Tibial nerve (tissue), 4 donors: ENCODE results near the gene OR51B5. TPM values are rescaled to one million over a fixed set of nuclear protein-coding genes. Genes with fewer than 3 reads are reported as not detected.
"Not testable (repeated sequence)": the region's sequence is repeated elsewhere in the genome, so short reads cannot be mapped to it uniquely, and the experiment has no call there.

Source experiments
- DNase-seq, 2 donors: peaks; one replicate each; pipeline ENCODE4 v3.0.0-alpha.2; 2019; ENCODE audit warnings: low spot score in 2 of 2
- H3K27ac ChIP-seq, 4 donors: fragments of 200-600 bp; sonication (generic) in 3 of 4; one replicate each; pipeline ENCODE4 v1.5.1; 2017 to 2019; ENCODE audit warnings: mild to moderate bottlenecking in 1 of 4
- H3K27me3 ChIP-seq, 2 donors: fragments of 200-600 bp; sonication (generic) in 1 of 2; one replicate each; pipeline versions ENCODE4 v1.5.1 to v1.6.0; 2017 to 2019
- H3K36me3 ChIP-seq, 3 donors: fragments of 200-600 bp; sonication (generic); one replicate each; pipeline ENCODE4 v1.5.1; 2018 to 2019
- H3K4me1 ChIP-seq, 4 donors: fragments of 200-600 bp; sonication (generic) in 3 of 4; one replicate each; pipeline ENCODE4 v1.5.1; 2017 to 2019
- H3K4me3 ChIP-seq, 4 donors: fragments of 200-600 bp; sonication (generic) in 3 of 4; one replicate each; pipeline ENCODE4 v1.5.1; 2017 to 2019; ENCODE audit warnings: mild to moderate bottlenecking in 1 of 4, moderate library complexity in 1 of 4
- H3K9me3 ChIP-seq, 4 donors: fragments of 200-600 bp; sonication (generic) in 3 of 4; one replicate each; pipeline ENCODE4 v1.5.1; 2017 to 2019
- CTCF ChIP-seq, 5 experiments: fragments of 200-600 bp in 3 of 5; fragments of 450-650 bp in 2 of 5; sonication (generic) in 3 of 5; IDR thresholded peaks; one replicate each; pipeline ENCODE4 v1.5.1; 2016 to 2019; ENCODE audit warnings: antibody characterized with exemption in 5 of 5, mild to moderate bottlenecking in 3 of 5, moderate library complexity in 2 of 5
- EP300 ChIP-seq, 2 donors: sonication (generic); formaldehyde crosslinking; IDR thresholded peaks; one replicate each; pipeline ENCODE4 v1.6.1; 2017; ENCODE audit warnings: antibody characterized with exemption in 2 of 2, mild to moderate bottlenecking in 1 of 2
- POLR2A ChIP-seq, 2 donors: fragments of 450-650 bp; IDR thresholded peaks; one replicate each; pipeline ENCODE4 v1.6.1; 2017; ENCODE audit warnings: antibody characterized with exemption in 2 of 2, mild to moderate bottlenecking in 2 of 2, moderate library complexity in 2 of 2
- WGBS, 2 donors: methylation state at CpG; one replicate each; pipeline ENCODE4 v1.1.5; 2018; 5-methylcytosine and 5-hydroxymethylcytosine counted together
- total RNA-seq, 4 donors: library from RNA; depleted of rRNA; stranded (reverse); fragments of >200 nt; gene quantifications; one replicate each; pipeline ENCODE4 v1.1.0, GENCODE V29; 2016

Gene OR51B5
- total RNA-seq, 4 donors from 2014 or later: 1.3 to 2.9 (median 2.0) TPM; not detected in 1

GRCh38 chr11:5335170-5335569, 8.2 kb downstream of the OR51B5 start:
- H3K4me3 ChIP-seq: no peak overlapping the region
- no peaks in the 10 kb centered on the region for H3K36me3 ChIP-seq
- no peak for TF ChIP-seq EP300 (IDR thresholded peaks at IDR 0.05)
- TF ChIP-seq POLR2A (IDR thresholded peaks at IDR 0.05): no peak
- no peak for TF ChIP-seq CTCF (IDR thresholded peaks at IDR 0.05)
- no peaks in the 10 kb centered on the region for H3K4me1 ChIP-seq
- 57 to 58% methylated on average over 1 of the region's 1 CpG for WGBS, 2 donors
- H3K9me3 ChIP-seq: no peaks in the 10 kb centered on the region
- H3K27ac ChIP-seq: no peak overlapping the region
- DNase-seq: no peak
- H3K27me3 ChIP-seq: no peaks in the 10 kb centered on the region

GRCh38 chr11:5324197-5324596, 19.1 kb downstream of the OR51B5 start, which contains the start of gene OR51B2:
TSS of gene OR51B2 (minus strand) at chr11:5324297. CDS start at chr11:5324297, 0 bp downstream.
- Histone ChIP-seq H3K9me3 (no peaks in the 10 kb centered on the region), H3K4me3 (no peak within 1 kb of the TSS), H3K36me3 (no peaks in the 10 kb centered on the region), H3K27me3 (no peaks in the 10 kb centered on the region), H3K27ac (no peak within 1 kb of the TSS), H3K4me1 (no peaks in the 10 kb centered on the region)
- DNase-seq: no peak
- TF ChIP-seq POLR2A (IDR thresholded peaks at IDR 0.05) (no peak), CTCF (IDR thresholded peaks at IDR 0.05) (no peak), EP300 (IDR thresholded peaks at IDR 0.05) (no peak)
- 60 to 88% methylated on average over 3 of the region's 3 CpGs for WGBS, 2 donors

- WGBS, 2 donors: 74 to 83% methylated on average over 5 of the region's 5 CpGs
- Histone ChIP-seq H3K4me3 (no peak overlapping the region), H3K27ac (no peak overlapping the region), H3K27me3 (no peaks in the 10 kb centered on the region), H3K9me3 (peaks cover 0 to 6% (median 0%) of the 10 kb centered on the region in 4 donors), H3K36me3 (no peaks in the 10 kb centered on the region), H3K4me1 (no peaks in the 10 kb centered on the region)
- no peak for DNase-seq
- TF ChIP-seq EP300 (IDR thresholded peaks at IDR 0.05) (no peak), CTCF (IDR thresholded peaks at IDR 0.05) (no peak), POLR2A (IDR thresholded peaks at IDR 0.05) (no peak)
Observed at GRCh38 chr11:5317292-5317691, 26.0 kb downstream of the OR51B5 start.

- not testable (repeated sequence) for DNase-seq, H3K9me3 ChIP-seq, H3K27me3 ChIP-seq, H3K36me3 ChIP-seq, H3K4me1 ChIP-seq, H3K27ac ChIP-seq, H3K4me3 ChIP-seq
- 82 to 84% methylated on average over 3 of the region's 3 CpGs for WGBS, 2 donors
Observed at GRCh38 chr11:5313326-5314023, 29.8 kb downstream of the OR51B5 start.

GRCh38 chr11:5310423-5310822, 32.9 kb downstream of the OR51B5 start:
- 94 to 95% methylated on average over 1 of the region's 1 CpG for WGBS, 2 donors
- Histone ChIP-seq H3K4me1 (no peaks in the 10 kb centered on the region), H3K4me3 (no peak overlapping the region), H3K9me3 (no peaks in the 10 kb centered on the region), H3K36me3 (no peaks in the 10 kb centered on the region), H3K27ac (no peak overlapping the region), H3K27me3 (no peaks in the 10 kb centered on the region)
- no peak for DNase-seq
- TF ChIP-seq CTCF (IDR thresholded peaks at IDR 0.05) (no peak), POLR2A (IDR thresholded peaks at IDR 0.05) (no peak), EP300 (IDR thresholded peaks at IDR 0.05) (no peak)
